ENCODE results near the gene P4HA3. TPM values are rescaled to one million over a fixed set of nuclear protein-coding genes. Genes with fewer than 3 reads are reported as not detected.

The P4HA3 gene
- total and polyA plus RNA-seq, 9 of the 15 experiments (the other 6 are each of a cell fraction or from before 2014, with no cell fraction given), result 0.01 to 0.03 TPM; not detected in 7

DNA sequence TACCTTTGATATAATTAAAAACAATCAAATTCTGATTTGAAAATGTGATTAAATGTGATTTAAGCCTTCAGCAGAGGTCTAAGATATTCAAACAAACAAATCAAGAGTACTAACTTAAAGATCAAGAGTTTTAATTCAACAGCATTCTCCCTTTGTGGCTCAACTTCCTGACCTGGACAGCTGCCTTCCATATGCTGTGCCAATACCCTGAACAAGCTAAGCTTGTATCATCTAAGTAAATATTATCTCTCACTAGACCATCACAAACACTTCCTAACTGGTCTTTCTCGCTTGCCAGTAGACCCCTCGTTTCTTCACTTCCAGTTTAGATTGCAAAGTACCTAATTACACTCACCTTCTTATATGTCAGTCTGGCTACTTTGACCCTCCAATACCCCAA, 35.9 kb upstream of the P4HA3 start:
- in situ Hi-C loops (cut with MboI), result no loop called here
- Histone ChIP-seq H3K4me2 (ENCODE audit: insufficient read depth, low read length) (no peak overlapping the region), H4K20me1 (replicated peaks; ENCODE audit: control insufficient read depth, insufficient read depth, low read length) (no peaks in the 10 kb centered on the region), H3K9me1 (ENCODE audit: control insufficient read depth, insufficient read depth, low read length) (no peaks in the 10 kb centered on the region), H3K27ac (ENCODE audit: extremely low read depth, low read depth, low read length) (no peak overlapping the region), H3K4me3 (no peak overlapping the region), H3K36me3 (ENCODE audit: control insufficient read depth, insufficient read depth, low read length) (no peaks in the 10 kb centered on the region), H3K27me3 (ENCODE audit: control insufficient read depth in 2 of 2, insufficient read depth in 2 of 2, low read length in 2 of 2) (peaks cover 0 to 2% of the 10 kb centered on the region in 2 experiments; a peak in 1 of 5 replicates), H3K79me2 (ENCODE audit: control insufficient read depth, insufficient read depth, low read length) (no peaks in the 10 kb centered on the region), H3K4me1 (replicated peaks in 1 of 2; ENCODE audit: control insufficient read depth in 2 of 2, insufficient read depth in 2 of 2, low read length in 2 of 2) (no peaks in the 10 kb centered on the region; a peak in 2 of 5 replicates), H3K9me3 (replicated peaks; ENCODE audit: control insufficient read depth, insufficient read depth, low read depth, low read length) (no peaks in the 10 kb centered on the region; the same call in 1 of the 2 replicates), H3K9ac (ENCODE audit: insufficient read depth in 1 of 2, low read depth in 2 of 2, low read length in 2 of 2) (no peak overlapping the region), H2AFZ (ENCODE audit: low read depth, low read length) (no peak overlapping the region; the same call in 1 of the 2 replicates)
- TF ChIP-seq ATF1 (CRISPR knock-in tag; IDR thresholded peaks at IDR 0.05), result no peak
- TF ChIP-seq ATF1 (tag; IDR thresholded peaks at IDR 0.05), result no peak
- TF ChIP-seq MYBL2 (IDR thresholded peaks at IDR 0.05; ENCODE audit: low read depth), result no peak
- TF ChIP-seq MYBL2 (CRISPR knock-in tag; IDR thresholded peaks at IDR 0.05; ENCODE audit: borderline replicate concordance), result no peak
- TF ChIP-seq MYC (IDR thresholded peaks at IDR 0.05; ENCODE audit: low read depth, low read length), result no peak
- no peak for TF ChIP-seq MYC (CRISPR knock-in tag; IDR thresholded peaks at IDR 0.05; ENCODE audit: borderline replicate concordance, low read depth)
- no peak for TF ChIP-seq KAT2B (IDR thresholded peaks at IDR 0.05; ENCODE audit: low read depth, low read length)
- TF ChIP-seq CREM (IDR thresholded peaks at IDR 0.05; ENCODE audit: low read depth), result no peak
- TF ChIP-seq, protein P1, sequence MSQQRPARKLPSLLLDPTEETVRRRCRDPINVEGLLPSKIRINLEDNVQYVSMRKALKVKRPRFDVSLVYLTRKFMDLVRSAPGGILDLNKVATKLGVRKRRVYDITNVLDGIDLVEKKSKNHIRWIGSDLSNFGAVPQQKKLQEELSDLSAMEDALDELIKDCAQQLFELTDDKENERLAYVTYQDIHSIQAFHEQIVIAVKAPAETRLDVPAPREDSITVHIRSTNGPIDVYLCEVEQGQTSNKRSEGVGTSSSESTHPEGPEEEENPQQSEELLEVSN (IDR thresholded peaks at IDR 0.05; ENCODE audit: borderline replicate concordance in 1 of 2, extremely low read depth in 1 of 2, insufficient read depth in 1 of 2, insufficient read length in 1 of 2, low read depth in 1 of 2, low read length in 1 of 2, poor library complexity in 1 of 2, severe bottlenecking in 1 of 2), result no peak
- TF ChIP-seq ZNF644 (tag; IDR thresholded peaks at IDR 0.05; ENCODE audit: low read depth), result no peak
- TF ChIP-seq, protein P2, sequence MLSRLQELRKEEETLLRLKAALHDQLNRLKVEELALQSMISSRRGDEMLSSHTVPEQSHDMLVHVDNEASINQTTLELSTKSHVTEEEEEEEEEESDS (CRISPR knock-in tag; IDR thresholded peaks at IDR 0.05), result no peak
- ATAC-seq, result no peak
- ChIA-PET CTCF (ENCODE audit: low intra/inter-chr PET ratio) (no interaction called here), POLR2A (interaction anchor here (0.6 kb wide), 1 partner anchor 59 kb away, joined by 3 read pairs; no protein-coding TSS in a partner anchor)
- DNase-seq (ENCODE audit: extremely low read depth in 1 of 4, low spot score in 3 of 4), result no peak
- WGBS (ENCODE audit: insufficient coverage, low coverage, missing lambda C conversion rate), result 5% methylated on average over 2 of the region's 2 CpGs
- intact Hi-C loops (cut with micrococcal nuclease), result no loop called here
- BruUV-seq (replicated peaks), result no TSS peak
- no peak for FAIRE-seq
